Activated naive CD4-positive, alpha-beta T cell treated with Interleukin-2 at 50 U/mL for 16 hours (primary cell): ENCODE results near the gene FILIP1.

Experiments used
- DNase-seq: peaks from one replicate; pipeline ENCODE4 v3.0.0-alpha.2; 2020

The FILIP1 gene

GRCh38 chr6:75491291-75491690 lies 2.3 kb downstream of the FILIP1 start:
- DNase-seq = no peak

GRCh38 chr6:75490706-75491105 lies 2.9 kb downstream of the FILIP1 start:
- DNase-seq = no peak

- DNase-seq = no peak
Observed at GRCh38 chr6:75489025-75489424, 4.6 kb downstream of the FILIP1 start.

- DNase-seq = no peak
Observed at GRCh38 chr6:75488033-75488432, 5.6 kb downstream of the FILIP1 start.

- no peak for DNase-seq
Observed at GRCh38 chr6:75486850-75487518, 6.6 kb downstream of the FILIP1 start.

- DNase-seq = no peak
Observed at GRCh38 chr6:75484535-75484934, 9.1 kb downstream of the FILIP1 start.

- DNase-seq = no peak
Observed at GRCh38 chr6:75483136-75483952, 10.3 kb downstream of the FILIP1 start.

GRCh38 chr6:75481936-75482593 lies 11.5 kb downstream of the FILIP1 start:
- no peak for DNase-seq

GRCh38 chr6:75481394-75481793 lies 12.2 kb downstream of the FILIP1 start:
- no peak for DNase-seq

- no peak for DNase-seq
Observed at GRCh38 chr6:75480425-75480824, 13.2 kb downstream of the FILIP1 start.

GRCh38 chr6:75479712-75480111 lies 13.9 kb downstream of the FILIP1 start:
- no peak for DNase-seq

- DNase-seq = no peak
Observed at GRCh38 chr6:75478929-75479328, 14.7 kb downstream of the FILIP1 start.

- no peak for DNase-seq
Observed at GRCh38 chr6:75472885-75473284, 20.7 kb downstream of the FILIP1 start.

GRCh38 chr6:75467966-75468365 lies 25.6 kb downstream of the FILIP1 start:
- DNase-seq = no peak

GRCh38 chr6:75467284-75467683 lies 26.3 kb downstream of the FILIP1 start:
- DNase-seq = no peak

GRCh38 chr6:75466636-75467035 lies 27.0 kb downstream of the FILIP1 start:
- DNase-seq = no peak

GRCh38 chr6:75463908-75464307 lies 29.7 kb downstream of the FILIP1 start:
- DNase-seq = no peak

GRCh38 chr6:75463061-75463460 lies 30.5 kb downstream of the FILIP1 start:
- DNase-seq = no peak

GRCh38 chr6:75460681-75461080 lies 32.9 kb downstream of the FILIP1 start:
- no peak for DNase-seq

GRCh38 chr6:75458895-75459294 lies 34.7 kb downstream of the FILIP1 start:
- DNase-seq = no peak

- DNase-seq = no peak
Observed at GRCh38 chr6:75450903-75451302, 42.7 kb downstream of the FILIP1 start.

- DNase-seq = no peak
Observed at GRCh38 chr6:75449630-75450206, 43.9 kb downstream of the FILIP1 start.

- no peak for DNase-seq
Observed at GRCh38 chr6:75446241-75446880, 47.2 kb downstream of the FILIP1 start.
